DND-41 (cell line): ENCODE results near the gene IER5.
A peak's percentile ranks its signal among the peaks of the same experiment; 100 is the strongest.

Experiments used
- ATAC-seq: fragments of 200-7000 bp; cut with Tn5 transposase; 3 replicates; pipeline ENCODE4 v1.9.1; 2021; ENCODE audit warnings: low read depth; ENCODE audit not compliant: insufficient read depth
- DNase-seq: peaks from one replicate; pipeline ENCODE4 v3.0.0-alpha.2; 2020
- H2AFZ ChIP-seq: 2 replicates; pipeline ENCODE4 v1.6.0; 2012; ENCODE audit warnings: low read depth, low read length
- H3K27ac ChIP-seq: 2 replicates; pipeline ENCODE4 v1.5.1; 2012; ENCODE audit warnings: low read length, inconsistent platforms
- H3K27me3 ChIP-seq: fragments of 200-600 bp; sonication (generic); 2 replicates; pipeline ENCODE4 v1.6.0; 2012; ENCODE audit warnings: low read length, mild to moderate bottlenecking, inconsistent platforms; ENCODE audit not compliant: insufficient read depth, poor library complexity
- H3K36me3 ChIP-seq: 2 replicates; pipeline ENCODE4 v1.5.1; 2012; ENCODE audit warnings: low read length, inconsistent platforms; ENCODE audit not compliant: insufficient read depth
- H3K4me1 ChIP-seq: 2 replicates; pipeline ENCODE4 v1.5.1; 2012; ENCODE audit warnings: mild to moderate bottlenecking, low read length; ENCODE audit not compliant: insufficient read depth
- H3K4me2 ChIP-seq: 2 replicates; pipeline ENCODE4 v1.6.0; 2012; ENCODE audit warnings: mild to moderate bottlenecking, moderate library complexity, low read length, inconsistent platforms; ENCODE audit not compliant: insufficient read depth
- H3K4me3 ChIP-seq, 2 experiments: fragments of 200-600 bp in 1 of 2; shearing (Covaris generic) in 1 of 2; 2 replicates each; pipeline ENCODE4 v1.5.1; 2012 to 2016; ENCODE audit warnings: inconsistent platforms in 2 of 2, low read length in 2 of 2, mild to moderate bottlenecking in 2 of 2, low read depth in 1 of 2, moderate library complexity in 1 of 2
- H3K79me2 ChIP-seq: 2 replicates; pipeline ENCODE4 v1.6.0; 2012; ENCODE audit warnings: low read length, inconsistent platforms; ENCODE audit not compliant: insufficient read depth
- H3K9ac ChIP-seq: 2 replicates; pipeline ENCODE4 v1.6.0; 2012; ENCODE audit warnings: low read depth, mild to moderate bottlenecking, inconsistent platforms, low read length, moderate library complexity
- H3K9me3 ChIP-seq: 2 replicates; pipeline ENCODE4 v1.5.1; 2012; ENCODE audit warnings: low read length, moderate library complexity, mild to moderate bottlenecking, inconsistent platforms; ENCODE audit not compliant: insufficient read depth, severe bottlenecking
- H4K20me1 ChIP-seq: 2 replicates; pipeline ENCODE4 v1.6.0; 2012; ENCODE audit warnings: low read length; ENCODE audit not compliant: insufficient read depth
- CTCF ChIP-seq: IDR thresholded peaks from 2 replicates; pipeline ENCODE4 v1.5.1; 2012; ENCODE audit warnings: borderline replicate concordance, low read length, moderate library complexity, mild to moderate bottlenecking; ENCODE audit not compliant: poor library complexity, severe bottlenecking; ENCODE audit errors: extremely low read depth
- EZH2 ChIP-seq: IDR thresholded peaks from 3 replicates; pipeline ENCODE4 v1.6.1; 2012; ENCODE audit warnings: borderline replicate concordance, low read depth, mild to moderate bottlenecking, moderate library complexity, low read length, inconsistent platforms; ENCODE audit not compliant: severe bottlenecking

IER5 gene

GRCh38 chr1:181106022-181106312 lies 17.5 kb downstream of the IER5 start:
- Histone ChIP-seq H3K79me2 (peaks cover 7% of the 10 kb centered on the region), H3K9ac (peak overlapping the region; percentile 42), H3K36me3 (no peaks in the 10 kb centered on the region), H3K4me3 (peak overlapping the region in 1 of 2 experiments; percentile 62; a peak in 2 of 4 replicates), H3K27me3 (peaks cover 8% of the 10 kb centered on the region), H3K4me1 (peaks cover 50% of the 10 kb centered on the region), H3K4me2 (peak overlapping the region; percentile 93), H4K20me1 (no peaks in the 10 kb centered on the region), H3K27ac (no peak overlapping the region), H2AFZ (peak overlapping the region; percentile 56), H3K9me3 (no peaks in the 10 kb centered on the region)
- DNase-seq (no peak), ATAC-seq (no peak)
- no peak for TF ChIP-seq EZH2
- TF ChIP-seq CTCF = no peak

- no peak for TF ChIP-seq CTCF
- TF ChIP-seq EZH2 = no peak
- no peaks in the 10 kb centered on the region for H3K9me3 ChIP-seq
- H3K79me2 ChIP-seq = peaks cover 7% of the 10 kb centered on the region
- H3K4me2 ChIP-seq = peak overlapping the region; percentile 93; the same call in 1 of the 2 replicates
- no peaks in the 10 kb centered on the region for H4K20me1 ChIP-seq
- ATAC-seq (no peak), DNase-seq (no peak)
- H3K4me1 ChIP-seq = peaks cover 45% of the 10 kb centered on the region
- H3K9ac ChIP-seq = no peak overlapping the region
- H3K27me3 ChIP-seq = peaks cover 8% of the 10 kb centered on the region
- H2AFZ ChIP-seq = no peak overlapping the region
- no peaks in the 10 kb centered on the region for H3K36me3 ChIP-seq
- H3K4me3 ChIP-seq = no peak overlapping the region
- H3K27ac ChIP-seq = no peak overlapping the region
Measured at GRCh38 chr1:181106479-181106878, 18.0 kb downstream of the IER5 start.

- H3K79me2 ChIP-seq = peaks cover 7% of the 10 kb centered on the region
- no peak for TF ChIP-seq CTCF
- no peak for TF ChIP-seq EZH2
- no peak overlapping the region for H3K9ac ChIP-seq
- peaks cover 8% of the 10 kb centered on the region for H3K27me3 ChIP-seq
- no peak overlapping the region for H3K27ac ChIP-seq
- no peak overlapping the region for H2AFZ ChIP-seq
- ATAC-seq (no peak), DNase-seq (no peak)
- no peaks in the 10 kb centered on the region for H3K36me3 ChIP-seq
- H3K4me3 ChIP-seq = no peak overlapping the region
- H4K20me1 ChIP-seq = no peaks in the 10 kb centered on the region
- peaks cover 32% of the 10 kb centered on the region for H3K4me1 ChIP-seq
- H3K9me3 ChIP-seq = no peaks in the 10 kb centered on the region
- H3K4me2 ChIP-seq = no peak overlapping the region
Measured at GRCh38 chr1:181107711-181108110, 19.2 kb downstream of the IER5 start.

GRCh38 chr1:181108304-181108867 lies 19.9 kb downstream of the IER5 start:
- ATAC-seq (no peak), DNase-seq (no peak)
- TF ChIP-seq CTCF = no peak
- TF ChIP-seq EZH2 = no peak
- H3K36me3 ChIP-seq = no peaks in the 10 kb centered on the region
- no peak overlapping the region for H3K9ac ChIP-seq
- H3K4me1 ChIP-seq = peaks cover 26% of the 10 kb centered on the region
- no peaks in the 10 kb centered on the region for H4K20me1 ChIP-seq
- no peak overlapping the region for H3K4me3 ChIP-seq
- no peaks in the 10 kb centered on the region for H3K9me3 ChIP-seq
- no peak overlapping the region for H2AFZ ChIP-seq
- H3K4me2 ChIP-seq = no peak overlapping the region
- H3K27ac ChIP-seq = no peak overlapping the region
- peaks cover 7% of the 10 kb centered on the region for H3K79me2 ChIP-seq
- peaks cover 8% of the 10 kb centered on the region for H3K27me3 ChIP-seq
